Astrocyte (in vitro differentiated cells and primary cell): ENCODE results near the gene ERVFRD-1.

Experiments
- CTCF ChIP-seq: IDR thresholded peaks from 2 replicates; pipeline ENCODE4 v1.5.1; 2011; ENCODE audit warnings: low read depth, mild to moderate bottlenecking, inconsistent platforms, low read length, moderate library complexity; ENCODE audit not compliant: insufficient read depth
- EZH2 ChIP-seq: IDR thresholded peaks from 2 replicates; pipeline ENCODE4 v1.6.1; 2012; ENCODE audit warnings: mild to moderate bottlenecking, low read length, inconsistent platforms; ENCODE audit not compliant: insufficient read depth

- TF ChIP-seq CTCF (no peak), EZH2 (no peak)
Measured at GRCh38 chr6:11130605-11131004, 19.1 kb upstream of the ERVFRD-1 start.
